GM18499 (cell line): ENCODE measurements around the gene GALR2.

Experiments used
- ATAC-seq: cut with Tn5 transposase; IDR thresholded peaks from one replicate; pipeline ENCODE4 v1.9.1; 2021; ENCODE audit warnings: moderate number of reproducible peaks; ENCODE audit not compliant: insufficient read depth, unreplicated experiment

The GALR2 gene

DNA sequence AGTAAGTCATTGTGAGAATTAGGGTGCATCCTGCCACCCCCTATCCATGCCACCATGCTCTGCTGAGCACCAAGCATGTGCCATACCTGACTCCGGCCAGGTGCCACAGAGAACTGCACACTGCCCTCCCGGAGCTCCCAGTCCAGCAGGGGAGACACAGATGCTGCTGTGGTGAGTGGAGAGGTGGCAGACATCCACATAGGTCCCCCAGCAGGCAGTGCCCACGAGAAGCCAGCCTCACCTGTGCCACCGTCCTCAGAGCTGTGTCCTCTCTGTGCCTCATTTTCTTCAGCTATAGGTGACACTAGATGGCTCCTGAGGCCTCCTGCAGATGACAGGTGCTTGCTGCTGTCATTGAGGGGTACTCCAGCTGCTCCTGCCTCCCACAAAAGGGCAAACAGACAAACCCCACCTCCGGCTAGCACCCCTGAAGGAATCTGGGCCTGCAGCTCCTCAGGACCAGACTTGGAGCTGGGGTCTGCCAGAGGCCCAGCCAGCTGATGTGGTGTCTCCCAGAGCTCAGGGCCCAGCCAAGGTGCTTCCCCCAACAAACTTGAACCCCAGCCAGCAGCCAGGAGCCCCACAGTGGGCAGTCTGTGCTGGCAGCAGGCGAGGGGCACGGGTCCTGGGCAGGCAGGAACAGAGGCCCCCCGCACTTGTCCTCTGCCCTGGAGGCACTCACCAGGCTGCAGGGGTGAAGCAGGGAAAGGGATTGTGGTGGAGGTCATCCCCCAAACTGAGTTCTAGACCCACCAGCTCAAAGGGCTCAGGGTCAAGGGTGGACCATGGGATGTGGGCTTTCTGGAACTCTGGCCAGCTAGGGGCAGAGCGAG lies 49.4 kb downstream of the GALR2 start:
- ATAC-seq = no peak

DNA sequence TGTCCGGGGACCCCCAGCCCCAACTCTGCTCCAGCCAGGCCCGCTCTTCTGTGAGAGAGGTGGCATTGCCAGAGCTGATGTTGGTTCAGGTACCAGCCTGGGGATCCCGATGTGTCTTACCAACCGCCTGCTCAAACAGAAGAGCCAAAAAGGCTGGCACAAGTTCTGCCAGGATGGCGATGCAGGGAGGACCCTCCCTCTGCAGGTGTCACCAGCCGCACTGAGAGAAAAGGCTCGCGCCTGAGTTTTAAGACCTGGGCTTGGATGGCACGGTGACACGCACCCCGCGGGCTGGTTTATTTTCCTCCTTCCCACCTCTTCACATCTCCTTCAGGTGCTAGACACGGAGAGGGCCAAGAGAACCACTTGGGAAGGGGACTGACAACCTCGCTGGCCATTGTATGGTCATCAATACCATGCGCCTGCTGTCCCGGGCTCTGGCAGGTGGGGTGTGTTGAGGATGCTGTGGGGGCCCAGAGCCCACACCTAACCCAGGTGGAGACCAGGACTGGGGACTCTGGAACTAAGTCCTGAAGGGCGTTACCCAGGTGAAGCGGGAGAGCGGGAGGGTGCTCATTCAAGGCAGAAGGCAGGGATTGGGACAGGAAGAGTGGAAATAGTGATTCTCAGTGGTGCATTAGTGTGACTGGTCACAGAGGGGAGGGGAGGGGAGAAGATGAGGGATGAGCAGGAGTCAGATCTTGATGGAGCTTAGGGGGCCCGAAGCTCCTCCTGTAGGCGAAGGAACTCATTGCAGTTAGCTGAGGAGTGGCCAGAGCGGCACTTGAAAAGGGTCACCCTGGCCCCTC lies 50.2 kb downstream of the GALR2 start:
- no peak for ATAC-seq

DNA sequence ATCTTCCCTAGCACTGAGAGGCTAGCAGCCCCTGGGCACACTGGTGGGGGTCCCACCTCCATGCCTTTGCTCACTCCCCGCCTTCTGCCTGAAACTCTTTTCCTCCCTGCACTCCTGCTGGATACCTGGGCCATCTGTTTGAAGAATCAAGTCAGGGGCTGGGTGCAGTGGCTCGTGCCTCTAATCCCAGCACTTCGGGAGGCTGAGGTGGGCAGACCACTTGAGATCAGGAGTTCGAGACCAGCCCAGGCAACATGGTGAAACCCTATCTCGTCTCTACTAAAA lies 50.8 kb downstream of the GALR2 start:
- ATAC-seq = no peak

DNA sequence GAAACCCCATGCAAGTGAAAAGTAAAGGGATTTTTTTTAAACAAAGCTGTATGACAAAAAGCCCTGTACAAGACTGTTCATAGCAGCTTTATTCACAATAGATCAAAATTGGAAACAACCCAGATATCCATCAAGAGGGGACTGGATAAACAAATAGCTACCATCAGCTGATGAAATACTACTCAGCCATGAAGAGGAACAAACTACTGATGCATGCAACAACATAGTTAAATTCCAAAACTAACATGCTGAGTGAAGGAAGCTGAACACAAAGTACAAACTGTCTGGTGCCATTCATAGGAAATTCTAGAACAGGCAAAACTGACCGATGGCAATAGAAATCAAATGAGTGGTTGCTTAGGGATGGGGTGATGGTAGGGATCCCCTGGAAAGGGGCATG lies 51.3 kb downstream of the GALR2 start:
- no peak for ATAC-seq
